Measurements from ENCODE around the gene CA5A. TPM values are rescaled to one million over a fixed set of nuclear protein-coding genes. Genes with fewer than 3 reads are reported as not detected.

CA5A gene
- total RNA-seq, 1 experiment from 2014 or later, result not detected

GRCh38 chr16:87960852-87961251 is 24.5 kb upstream of the CA5A start:
- POLR2A ChIA-PET, result no interaction called here
- no peak for TF ChIP-seq SRF (IDR thresholded peaks at IDR 0.05; ENCODE audit: low read depth)
- no peak for TF ChIP-seq ZBTB33 (IDR thresholded peaks at IDR 0.05; ENCODE audit: extremely low read depth, insufficient replicate concordance, low read length)
- no peak for TF ChIP-seq CTCF (IDR thresholded peaks at IDR 0.05 in 2 of 3, conservative IDR thresholded peaks at IDR 0.05 in 1 of 3; ENCODE audit: borderline replicate concordance in 1 of 3, insufficient read depth in 1 of 3, low read depth in 2 of 3, low read length in 2 of 3)
- no peak for TF ChIP-seq EZH2 (IDR thresholded peaks at IDR 0.05)
- no peak for TF ChIP-seq EZH2phosphoT487 (IDR thresholded peaks at IDR 0.05; ENCODE audit: borderline replicate concordance)
- no peak for TF ChIP-seq POLR2A (IDR thresholded peaks at IDR 0.05; ENCODE audit: borderline replicate concordance, extremely low read depth, insufficient read depth, insufficient read length)
- no peak for TF ChIP-seq SIN3A (IDR thresholded peaks at IDR 0.05; ENCODE audit: low read depth)
- no peak for TF ChIP-seq CBX3 (IDR thresholded peaks at IDR 0.05; ENCODE audit: low read depth)
- TF ChIP-seq YY1 (IDR thresholded peaks at IDR 0.05; ENCODE audit: extremely low read depth, insufficient replicate concordance, low read depth, low read length), result no peak
- TF ChIP-seq REST (IDR thresholded peaks at IDR 0.05; ENCODE audit: low read depth), result no peak
- TF ChIP-seq CEBPB (IDR thresholded peaks at IDR 0.05; ENCODE audit: low read depth), result no peak
- TF ChIP-seq POLR2AphosphoS5 (IDR thresholded peaks at IDR 0.05; ENCODE audit: low read depth, low read length), result no peak
- TF ChIP-seq SP1 (IDR thresholded peaks at IDR 0.05; ENCODE audit: low read depth), result no peak
- CTCF ChIA-PET, result interaction anchor here (0.8 kb wide), 1 partner anchor 477 kb away, joined by 3 read pairs; no protein-coding TSS in a partner anchor

More at GRCh38 chr16:87960852-87961251, 24.5 kb upstream of the CA5A start:
- H3K4me1 ChIP-seq (ENCODE audit: control insufficient read depth in 1 of 2, insufficient read depth in 2 of 2, low read length in 2 of 2), result no peaks in the 10 kb centered on the region
- H2AFZ ChIP-seq (ENCODE audit: low read depth, low read length, poor library complexity, severe bottlenecking), result no peak overlapping the region
- no peaks in the 10 kb centered on the region for H3K27me3 ChIP-seq (ENCODE audit: insufficient read depth, low read length)
- no TSS peak for BruUV-seq (replicated peaks)
- H3K4me2 ChIP-seq (ENCODE audit: low read length), result no peak overlapping the region
- H3K9ac ChIP-seq (ENCODE audit: low read length), result no peak overlapping the region
- H3K36me3 ChIP-seq (ENCODE audit: control insufficient read depth in 1 of 2, insufficient read depth in 2 of 2, low read length in 2 of 2), result no peaks in the 10 kb centered on the region; a peak in 1 of 4 replicates
- RAD21 ChIA-PET (ENCODE audit: low non-redundant PET in 1 of 2, low total read pairs in 2 of 2, uncharacterized antibody in 2 of 2, unreplicated experiment in 2 of 2), result no interaction called here
- intact Hi-C loops (cut with micrococcal nuclease), result no loop called here
- no peaks in the 10 kb centered on the region for H3K9me3 ChIP-seq (ENCODE audit: control insufficient read depth in 1 of 2, insufficient read depth in 1 of 2, low read depth in 1 of 2, low read length in 2 of 2)
- no peak overlapping the region for H3K27ac ChIP-seq (ENCODE audit: low read depth, low read length)
- ATAC-seq (no peak), DNase-seq (ENCODE audit: low read depth, low spot score) (no peak)
- peaks cover 87% of the 10 kb centered on the region for H3K79me2 ChIP-seq (ENCODE audit: insufficient read depth, low read length)
- H3K4me3 ChIP-seq (replicated peaks in 1 of 2; ENCODE audit: low read depth in 1 of 2, low read length in 2 of 2), result no peak overlapping the region
- H4K20me1 ChIP-seq (ENCODE audit: insufficient read depth), result no peaks in the 10 kb centered on the region
- H3K9me2 ChIP-seq (ENCODE audit: insufficient read depth), result no peaks in the 10 kb centered on the region
